ENCODE results near the gene ITGB3. TPM values are rescaled to one million over a fixed set of nuclear protein-coding genes. Genes with fewer than 3 reads are reported as not detected.
A peak's percentile ranks its signal among the peaks of the same experiment; 100 is the strongest.

Gene ITGB3
- total RNA-seq, 1 donor from 2014 or later = 149 TPM

DNA sequence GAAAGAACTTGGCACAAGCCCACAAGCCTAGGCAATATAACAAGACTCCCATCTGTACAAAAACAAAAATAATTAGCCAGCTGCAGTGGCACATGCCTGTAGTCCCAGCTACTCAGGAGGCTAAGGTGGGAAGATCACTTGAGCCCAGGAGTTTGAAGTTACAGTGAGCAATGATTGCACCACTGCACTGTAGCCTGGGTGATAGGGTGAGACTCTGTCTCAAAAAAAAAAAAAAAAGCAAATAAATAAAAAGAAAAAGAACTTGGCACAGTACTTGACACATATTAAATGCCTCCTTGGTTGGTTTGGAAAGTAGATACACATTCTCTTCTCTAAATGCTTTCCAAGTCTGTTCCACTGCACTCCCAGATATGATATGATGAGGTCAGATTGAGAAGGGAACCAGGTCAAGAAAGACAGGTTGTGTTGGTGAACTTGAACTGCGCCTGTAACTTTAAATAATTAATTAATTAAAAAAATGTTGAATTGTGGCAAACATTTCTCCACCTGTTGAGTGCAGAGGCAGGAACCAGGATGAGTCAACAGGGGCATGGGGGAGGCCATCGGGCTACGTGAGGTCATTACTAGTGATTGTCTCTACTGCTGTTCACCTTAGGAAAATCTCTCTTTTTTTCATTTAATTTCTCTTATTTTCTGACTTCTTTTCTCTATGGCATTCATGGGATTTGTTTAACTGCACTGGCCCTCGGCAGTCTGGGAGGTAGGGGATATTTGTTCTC is 44.2 kb downstream of the ITGB3 start:
- no peak for DNase-seq (ENCODE audit: low read depth in 2 of 2)

DNA sequence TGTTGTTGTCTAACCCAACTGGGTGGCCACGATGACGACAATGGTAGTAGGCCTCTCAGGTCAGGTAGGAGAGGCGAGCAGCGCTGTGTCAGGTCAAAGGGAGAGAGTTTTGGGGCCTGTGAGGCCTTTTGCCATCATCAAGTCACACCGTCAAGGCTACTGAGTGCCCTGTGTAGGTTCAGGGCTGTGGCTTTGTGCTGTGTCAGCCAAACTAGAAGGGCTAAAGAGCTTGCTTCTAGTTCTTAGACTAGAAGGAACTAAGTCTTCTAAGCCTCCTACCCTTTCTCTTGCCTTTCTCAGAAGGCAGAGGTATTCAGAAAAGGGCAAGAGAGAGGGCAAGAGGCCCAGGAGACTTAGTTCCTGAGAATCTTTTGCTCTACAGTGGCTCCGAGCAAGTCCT is 45.1 kb downstream of the ITGB3 start:
- no peak for DNase-seq (ENCODE audit: low read depth in 2 of 2)

DNA sequence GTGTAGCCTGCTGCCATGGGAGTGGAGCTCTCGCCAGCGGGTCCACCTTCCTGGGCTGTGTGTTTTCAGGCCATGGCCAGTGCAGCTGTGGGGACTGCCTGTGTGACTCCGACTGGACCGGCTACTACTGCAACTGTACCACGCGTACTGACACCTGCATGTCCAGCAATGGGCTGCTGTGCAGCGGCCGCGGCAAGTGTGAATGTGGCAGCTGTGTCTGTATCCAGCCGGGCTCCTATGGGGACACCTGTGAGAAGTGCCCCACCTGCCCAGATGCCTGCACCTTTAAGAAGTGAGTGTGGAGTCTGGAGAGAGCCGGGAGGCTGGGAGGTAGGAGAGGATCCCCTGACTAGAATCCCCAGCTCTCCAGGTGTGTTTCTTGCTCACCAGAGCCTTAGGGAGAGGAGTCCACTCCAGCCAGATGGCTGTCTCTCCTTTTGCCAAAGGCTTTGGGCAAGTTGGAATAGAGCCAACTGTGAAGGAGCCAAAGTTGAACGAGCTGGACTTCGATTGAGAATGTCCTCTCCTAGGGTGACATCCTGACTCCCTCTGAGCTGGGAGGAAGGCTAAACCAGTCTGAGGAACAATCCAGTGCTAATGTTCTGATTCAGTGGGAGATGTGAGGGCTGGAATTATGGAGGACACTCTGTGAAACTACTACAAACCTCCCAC is 45.7 kb downstream of the ITGB3 start:
- DNase-seq (ENCODE audit: low read depth in 2 of 2) = no peak

DNA sequence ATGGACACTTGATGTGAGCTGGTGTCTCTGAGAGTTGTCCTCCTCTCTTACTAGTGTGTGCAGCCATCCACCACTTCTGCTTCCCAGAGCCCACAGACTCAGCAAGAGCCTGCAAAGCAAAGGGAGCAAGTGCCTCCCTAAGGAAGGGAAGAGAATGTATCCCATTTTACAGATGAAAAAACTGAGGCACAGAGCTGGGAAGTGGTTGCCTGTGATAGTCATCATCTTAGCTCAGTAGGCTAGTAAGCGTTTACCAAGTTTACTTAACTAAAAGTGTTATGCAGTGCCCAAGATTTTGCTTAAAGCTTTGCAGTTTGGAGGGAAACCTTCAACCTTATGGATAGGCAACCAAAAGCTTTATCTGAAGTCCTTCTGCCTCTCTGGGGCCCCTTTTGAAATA is 47.1 kb downstream of the ITGB3 start:
- DNase-seq (ENCODE audit: low read depth in 2 of 2) = no peak

DNA sequence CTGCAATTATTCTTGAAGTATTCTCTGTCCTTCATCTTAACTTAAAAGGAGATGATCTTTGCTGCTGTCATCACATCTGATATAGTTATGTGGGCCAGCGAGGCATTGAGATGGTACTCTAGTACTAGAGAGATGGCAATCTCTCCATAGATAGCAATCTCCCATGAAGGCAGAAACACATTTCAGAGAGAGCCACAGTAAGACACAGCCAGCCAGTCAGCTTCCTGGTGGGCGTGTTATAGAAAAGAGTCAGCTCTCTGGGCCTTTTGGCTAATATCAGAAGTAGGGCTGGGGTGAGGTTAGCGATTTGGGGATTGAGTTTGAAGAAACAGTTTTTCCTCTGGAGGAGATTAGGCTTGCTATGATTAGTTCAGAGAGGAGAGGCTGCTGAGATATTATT is 47.5 kb downstream of the ITGB3 start:
- no peak for DNase-seq (ENCODE audit: low read depth in 2 of 2)

DNA sequence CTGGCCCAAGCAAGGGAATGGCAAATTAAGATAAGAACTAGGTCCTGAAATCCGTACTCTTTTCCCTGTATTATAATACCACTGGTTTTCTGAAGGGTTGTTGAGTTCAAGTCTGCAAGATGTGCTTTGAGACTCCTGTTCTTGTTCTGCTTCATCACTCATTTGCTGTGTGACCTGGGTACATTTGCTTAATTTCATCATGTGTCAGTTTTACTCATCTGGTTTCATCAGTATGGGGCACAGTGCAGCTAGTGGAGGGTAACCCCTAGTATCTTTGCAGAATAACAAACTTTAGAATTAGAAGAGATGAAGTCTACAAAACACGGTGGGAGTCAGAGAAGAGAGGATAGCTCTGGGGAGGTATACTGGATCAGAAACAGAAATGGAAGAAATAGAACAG is 48.2 kb downstream of the ITGB3 start:
- DNase-seq (ENCODE audit: low read depth in 2 of 2) = no peak

DNA sequence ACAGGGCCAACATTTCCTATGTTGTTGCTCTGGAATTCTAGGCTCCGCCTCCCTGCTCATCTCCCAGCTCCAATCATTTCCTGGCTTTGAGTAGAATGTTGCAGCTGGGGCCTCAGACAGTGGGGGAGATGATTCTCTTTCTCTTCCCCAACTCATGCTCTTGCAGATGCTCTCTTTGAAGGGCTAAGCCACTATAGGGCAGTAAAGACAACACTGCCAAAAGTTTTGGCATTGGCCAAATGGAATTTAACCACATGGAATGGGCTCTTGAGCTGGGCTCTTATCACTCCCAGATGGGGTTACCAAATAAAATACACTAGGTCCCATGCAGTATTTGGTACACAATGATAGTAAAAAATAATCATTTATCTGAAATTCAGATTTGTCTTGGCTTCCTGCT is 50.6 kb downstream of the ITGB3 start:
- DNase-seq (ENCODE audit: low read depth in 2 of 2) = peak; percentile 15 to 25

DNA sequence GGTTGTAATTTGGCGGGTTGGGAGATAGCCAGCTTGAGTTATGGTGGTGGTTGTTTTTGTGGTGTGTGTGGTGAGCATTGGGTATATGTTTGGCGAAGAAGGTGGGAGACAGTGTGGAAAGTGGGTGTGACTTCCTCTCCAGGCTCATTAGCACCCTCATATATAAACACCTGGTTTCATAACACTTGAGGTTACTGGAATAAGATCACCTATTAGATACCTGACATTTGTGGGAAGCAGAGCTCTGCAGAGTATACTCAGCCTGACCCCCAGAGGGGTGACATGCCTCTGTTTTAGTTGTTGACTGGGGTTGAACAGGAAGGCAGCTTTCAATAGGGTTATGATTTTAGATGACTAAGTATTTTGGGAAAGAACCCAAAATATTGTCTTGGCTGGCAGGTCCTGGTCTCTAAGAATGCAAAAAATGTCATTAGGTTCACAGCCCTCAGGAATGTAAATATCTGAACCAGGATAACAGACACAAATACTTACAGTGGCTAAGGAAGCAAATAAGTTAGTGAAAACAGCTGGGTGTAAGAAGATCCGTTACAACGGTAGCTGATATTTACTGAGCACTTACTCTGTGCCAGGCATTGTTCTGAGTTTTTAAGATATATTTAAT is 51.8 kb downstream of the ITGB3 start:
- DNase-seq (ENCODE audit: low read depth in 2 of 2) = peak; percentile 27 to 95

DNA sequence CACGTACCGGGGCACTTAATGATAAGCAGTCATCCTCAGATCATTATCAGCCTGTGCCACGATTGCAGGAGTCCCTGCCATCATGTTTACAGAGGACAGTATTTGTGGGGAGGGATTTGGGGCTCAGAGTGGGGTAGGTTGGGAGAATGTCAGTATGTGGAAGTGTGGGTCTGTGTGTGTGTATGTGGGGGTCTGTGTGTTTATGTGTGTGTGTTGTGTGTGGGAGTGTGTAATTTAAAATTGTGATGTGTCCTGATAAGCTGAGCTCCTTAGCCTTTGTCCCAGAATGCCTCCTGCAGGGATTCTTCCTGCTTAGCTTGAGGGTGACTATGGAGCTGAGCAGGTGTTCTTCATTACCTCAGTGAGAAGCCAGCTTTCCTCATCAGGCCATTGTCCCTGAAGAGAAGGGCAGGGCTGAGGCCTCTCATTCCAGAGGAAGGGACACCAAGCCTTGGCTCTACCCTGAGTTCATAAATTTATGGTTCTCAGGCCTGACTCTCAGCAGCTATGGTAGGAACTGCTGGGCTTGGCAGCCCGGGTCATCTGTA is 56.6 kb downstream of the ITGB3 start:
- DNase-seq (ENCODE audit: low read depth in 2 of 2) = no peak

DNA sequence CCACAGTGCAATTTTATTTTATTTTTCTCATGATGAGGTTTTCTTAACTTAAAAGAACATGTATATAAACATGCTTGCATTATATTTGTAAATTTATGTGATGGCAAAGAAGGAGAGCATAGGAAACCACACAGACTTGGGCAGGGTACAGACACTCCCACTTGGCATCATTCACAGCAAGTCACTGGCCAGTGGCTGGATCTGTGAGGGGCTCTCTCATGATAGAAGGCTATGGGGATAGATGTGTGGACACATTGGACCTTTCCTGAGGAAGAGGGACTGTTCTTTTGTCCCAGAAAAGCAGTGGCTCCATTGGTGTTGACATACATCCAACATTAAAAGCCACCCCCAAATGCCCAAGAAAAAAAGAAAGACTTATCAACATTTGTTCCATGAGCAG is 57.8 kb downstream of the ITGB3 start:
- no peak for DNase-seq (ENCODE audit: low read depth in 2 of 2)

DNA sequence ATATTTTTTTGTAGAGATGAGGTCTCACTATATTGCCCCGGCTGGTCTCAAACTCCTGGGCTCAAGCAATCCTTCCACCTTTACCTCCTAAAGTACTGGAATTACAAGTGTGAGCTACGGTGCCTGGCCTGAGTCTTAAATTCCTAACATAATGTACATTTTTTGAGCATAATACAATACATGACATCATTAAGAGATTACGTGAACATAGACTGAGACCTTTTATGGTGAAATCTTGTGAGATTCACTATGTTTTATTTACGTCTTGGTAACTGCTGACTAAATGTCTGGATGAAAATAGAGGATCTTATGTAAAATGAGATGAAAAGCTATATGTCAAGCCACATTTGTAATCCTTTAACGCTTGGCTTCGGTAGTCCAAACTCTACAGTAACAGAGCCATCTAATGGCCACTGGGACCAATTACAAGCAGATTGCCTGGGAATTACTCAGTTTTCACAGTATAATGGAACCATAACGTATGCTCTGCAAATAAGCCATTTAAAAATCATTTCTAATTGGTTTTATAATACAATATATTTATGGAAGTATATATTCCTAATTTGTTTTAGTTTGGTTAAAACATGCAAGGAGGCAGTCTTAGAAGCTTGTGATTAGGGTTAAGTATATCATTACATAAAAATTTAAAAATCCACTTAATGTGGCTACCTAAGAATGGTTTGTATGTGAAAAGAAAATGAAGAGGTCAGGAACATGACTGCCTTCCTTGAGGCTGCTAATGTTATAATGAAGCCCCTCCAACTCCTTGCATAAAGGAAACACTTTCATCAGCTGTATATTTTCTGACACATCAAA is 62.0 kb downstream of the ITGB3 start:
- DNase-seq (ENCODE audit: low read depth in 2 of 2) = peak; percentile 75 to 88

DNA sequence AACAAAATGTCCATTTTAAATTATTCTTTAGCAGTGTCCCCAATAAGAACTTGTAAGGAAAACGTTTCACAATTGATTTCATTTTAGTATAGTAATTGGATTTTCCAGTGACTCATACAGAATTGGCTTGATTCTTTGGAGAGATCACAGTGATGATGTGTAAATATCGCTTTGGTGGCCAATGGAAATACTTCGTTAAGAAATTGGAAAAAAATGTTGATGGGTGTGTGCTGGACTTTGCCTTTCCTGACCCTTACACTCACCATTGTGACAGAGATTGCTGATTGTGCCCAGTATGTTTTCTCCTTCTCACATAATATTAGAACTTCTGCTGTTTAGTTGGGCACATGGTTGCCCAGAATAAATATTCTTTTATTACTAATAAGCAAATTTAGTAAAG is 62.7 kb downstream of the ITGB3 start:
- peak; percentile 63 to 65 for DNase-seq (ENCODE audit: low read depth in 2 of 2)

DNA sequence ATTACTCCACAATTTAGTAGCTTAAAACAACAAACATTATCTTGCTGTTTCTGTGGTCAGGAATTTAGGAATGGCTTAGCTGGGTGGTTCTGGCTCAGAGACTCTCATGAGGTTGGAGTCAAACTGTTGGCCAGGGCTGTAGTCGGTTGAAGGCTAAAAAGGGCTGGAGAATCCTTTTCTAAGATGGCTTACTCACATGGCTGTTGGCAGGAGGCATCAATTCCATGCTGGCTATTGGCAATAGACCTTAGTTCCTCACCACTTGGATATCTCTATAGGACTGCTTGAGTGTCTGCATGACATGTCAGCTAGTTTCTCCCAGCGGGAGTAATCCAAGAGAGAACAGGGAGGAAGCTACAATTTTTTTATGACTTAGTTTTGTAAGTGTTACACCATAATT is 63.5 kb downstream of the ITGB3 start:
- no peak for DNase-seq (ENCODE audit: low read depth in 2 of 2)

DNA sequence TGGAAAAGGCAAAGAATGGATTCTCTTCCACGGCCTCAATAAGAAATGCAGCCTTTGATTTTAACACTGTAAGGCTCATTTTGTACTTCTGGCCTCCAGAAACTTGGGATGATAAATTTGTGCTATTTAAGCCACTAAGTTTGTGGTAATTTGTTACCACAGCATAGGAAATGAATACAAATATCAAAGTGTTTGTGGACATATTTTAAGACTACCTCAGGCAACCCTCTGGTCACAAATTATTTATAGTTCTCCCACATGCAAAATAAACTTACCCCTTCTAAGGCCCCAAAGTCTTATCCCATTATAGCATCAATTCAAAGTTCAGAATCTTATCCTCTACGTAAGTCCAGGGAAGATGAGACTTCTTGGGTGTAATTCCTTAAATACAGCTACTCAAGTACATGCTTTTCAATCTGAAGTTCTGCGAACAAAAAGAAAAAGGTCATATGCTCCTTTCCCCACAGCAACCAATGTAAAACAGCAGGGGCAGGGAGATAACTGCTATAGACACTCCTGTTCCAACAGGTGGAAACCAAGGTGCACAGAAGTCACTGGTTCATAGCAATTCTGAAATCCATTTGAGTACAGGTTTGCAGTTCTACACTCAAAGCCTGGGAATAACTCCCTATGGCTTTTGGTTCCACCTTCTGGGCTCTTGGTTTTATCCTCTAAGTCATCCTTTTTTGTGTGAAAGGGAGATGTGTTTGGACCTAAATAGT is 64.7 kb downstream of the ITGB3 start:
- DNase-seq (ENCODE audit: low read depth in 2 of 2) = no peak

DNA sequence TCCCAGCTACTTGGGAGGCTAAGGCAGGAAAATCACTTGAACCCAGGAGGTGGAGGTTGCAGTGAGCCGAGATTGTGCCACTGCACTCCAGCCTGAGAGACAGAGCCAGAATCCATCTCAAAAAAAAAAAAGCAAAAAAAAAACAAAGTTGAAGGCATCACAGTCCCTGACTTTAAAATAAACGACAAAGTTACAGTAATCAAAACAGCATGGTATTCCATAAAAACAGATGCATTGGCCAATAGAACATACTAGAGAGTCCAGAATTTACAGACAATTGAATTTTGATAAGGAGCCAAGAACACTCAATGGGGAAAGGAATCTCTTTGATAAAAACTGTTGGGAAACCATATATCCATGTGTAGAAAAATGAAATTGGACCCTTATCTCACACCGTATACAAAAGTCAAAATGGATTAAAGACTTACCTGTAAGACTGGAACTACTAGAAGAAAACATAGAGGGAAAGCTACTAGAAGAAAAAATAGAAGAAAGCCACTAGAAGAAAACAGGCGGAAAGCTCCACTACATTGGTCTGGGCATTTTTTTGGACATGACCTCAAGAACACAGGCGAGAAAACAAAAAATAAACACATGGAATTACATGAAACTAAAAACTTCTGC is 67.4 kb downstream of the ITGB3 start:
- no peak for DNase-seq (ENCODE audit: low read depth in 2 of 2)

DNA sequence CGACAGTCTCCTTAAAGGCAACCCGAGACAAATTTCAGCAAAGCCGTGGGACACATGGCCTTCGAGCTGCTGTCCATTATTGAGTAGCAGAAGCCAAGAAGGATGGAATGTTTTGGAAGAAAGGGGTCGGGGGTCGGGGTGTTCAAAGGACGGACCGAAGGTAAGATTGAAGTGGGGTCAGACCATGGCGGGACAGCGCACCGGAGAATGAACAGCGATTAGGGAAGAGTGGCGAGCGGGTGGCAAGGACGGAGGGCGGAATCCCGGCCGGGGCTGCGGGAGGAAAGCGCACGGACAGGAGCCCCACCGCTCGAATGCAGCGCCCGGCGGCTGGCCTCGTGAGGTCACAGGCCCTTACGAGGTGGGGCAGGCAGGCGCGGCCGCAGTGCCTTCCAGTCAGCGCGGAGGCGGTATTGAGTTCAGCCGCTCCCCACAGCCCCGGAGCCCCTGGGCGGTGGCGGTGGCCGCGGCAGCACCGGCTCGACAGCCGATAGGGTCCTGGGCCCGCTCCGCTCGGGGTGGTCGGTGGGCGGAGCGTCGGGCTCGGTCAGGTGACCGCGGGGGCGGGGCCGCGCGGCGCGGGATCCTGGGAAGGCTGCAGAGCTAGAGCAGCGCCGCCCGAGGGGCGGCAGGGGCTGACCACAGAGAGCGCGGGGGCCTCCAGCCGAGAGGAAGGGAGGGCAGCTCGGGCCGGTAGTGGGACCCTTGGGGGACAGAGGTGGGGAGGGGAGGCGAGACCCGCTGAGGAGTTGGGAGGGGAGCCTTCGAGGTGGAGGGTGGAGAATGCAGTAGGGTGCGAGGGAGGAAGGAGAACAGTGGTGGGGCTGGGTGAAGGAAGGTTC is 70.0 kb downstream of the ITGB3 start, which contains the start of gene EFCAB13:
TSS of gene EFCAB13 (plus strand) at position 574 of the 842 bp plus-strand sequence. CDS start 4,399 bp downstream, outside the sequence.
- DNase-seq (ENCODE audit: low read depth in 2 of 2) = peak; percentile 51 to 95

DNA sequence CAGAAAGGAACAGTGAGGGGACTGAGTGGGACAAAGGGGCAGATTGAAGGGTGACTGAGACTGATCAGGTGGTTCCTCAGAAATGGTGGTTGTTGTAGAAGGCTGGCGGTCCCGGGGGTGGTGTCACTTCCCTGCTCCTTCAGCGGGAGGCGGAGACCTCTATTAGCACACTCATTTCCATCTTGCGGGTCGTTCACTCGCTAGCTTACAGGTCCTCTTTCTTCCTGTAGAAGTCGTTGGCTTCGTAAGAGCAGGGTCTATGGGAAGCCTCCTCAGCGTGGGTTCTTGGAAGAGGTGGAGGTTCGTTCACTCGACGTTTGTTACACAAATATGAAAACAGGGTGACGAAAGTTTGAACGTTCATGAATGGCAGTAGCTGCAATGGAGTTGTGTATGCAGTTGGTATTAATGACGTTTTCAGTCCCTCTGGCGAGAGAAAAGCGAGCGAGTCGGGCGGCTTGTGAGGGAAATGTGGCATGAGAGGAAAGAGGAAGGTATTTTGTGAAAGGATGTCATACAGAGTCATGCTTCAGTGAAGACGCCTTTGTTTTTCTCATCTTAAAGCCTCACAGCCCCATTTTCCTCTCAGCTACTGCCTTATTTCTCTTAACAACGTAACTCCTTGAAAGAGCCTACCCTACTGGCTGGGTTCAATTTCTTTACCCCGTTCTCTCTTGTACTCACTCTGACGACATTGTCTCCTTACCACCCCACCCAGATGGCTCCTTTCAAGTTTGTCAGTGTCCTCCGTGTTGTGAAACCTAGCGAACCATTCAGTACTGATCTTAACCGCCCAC is 70.8 kb downstream of the ITGB3 start:
- peak in 1 of 2 donors; percentile 78 for DNase-seq (ENCODE audit: low read depth in 2 of 2)

DNA sequence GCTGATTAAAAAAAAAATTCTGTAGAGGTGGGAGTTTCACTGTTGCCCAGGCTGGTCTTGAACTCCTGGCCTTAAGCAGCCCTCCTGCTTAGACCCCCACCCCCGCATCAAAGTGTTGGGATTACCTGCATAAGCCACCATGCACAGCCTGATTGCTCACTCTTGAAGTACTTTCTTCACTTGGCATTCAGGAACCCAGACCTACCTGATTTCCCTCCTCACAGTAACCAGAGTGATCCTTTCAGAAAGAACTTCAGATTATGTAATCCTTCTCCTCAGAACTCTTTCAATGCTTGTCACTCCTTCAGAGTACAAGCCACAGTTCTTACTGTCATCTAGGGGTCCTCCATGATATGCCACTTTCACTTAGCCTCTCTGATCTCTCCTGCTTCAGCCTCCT is 71.5 kb downstream of the ITGB3 start:
- no peak for DNase-seq (ENCODE audit: low read depth in 2 of 2)

DNA sequence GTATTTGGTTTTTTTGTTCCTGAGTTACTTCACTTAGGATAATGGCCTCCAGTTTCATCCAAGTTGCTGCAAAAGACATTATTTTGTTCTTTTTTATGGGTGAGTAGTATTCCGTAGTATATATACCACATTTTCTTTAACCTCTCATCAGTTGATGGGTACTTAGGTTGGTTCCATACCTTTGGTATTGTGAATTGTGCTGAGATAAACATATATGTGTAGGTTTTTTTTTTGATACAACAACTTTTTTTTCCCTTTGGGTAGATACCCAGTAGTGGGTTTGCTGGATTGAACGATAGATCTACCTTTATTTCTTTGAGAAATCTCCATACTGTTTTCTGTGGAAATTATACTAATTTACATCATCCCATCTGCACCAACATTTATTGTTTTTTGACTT is 76.9 kb downstream of the ITGB3 start:
- no peak for DNase-seq (ENCODE audit: low read depth in 2 of 2)

All from dermis microvascular lymphatic vessel endothelial cell (primary cell).